ENCODE measurements around the gene P2RX5. TPM values are rescaled to one million over a fixed set of nuclear protein-coding genes. Genes with fewer than 3 reads are reported as not detected.
"Not testable (repeated sequence)": the region's sequence is repeated elsewhere in the genome, so short reads cannot be mapped to it uniquely, and the experiment has no call there.

Gene P2RX5
- polyA plus RNA-seq, 1 donor (not counting 4 experiments of a cell fraction or from before 2014, with no cell fraction given) = 0.43 TPM

DNA sequence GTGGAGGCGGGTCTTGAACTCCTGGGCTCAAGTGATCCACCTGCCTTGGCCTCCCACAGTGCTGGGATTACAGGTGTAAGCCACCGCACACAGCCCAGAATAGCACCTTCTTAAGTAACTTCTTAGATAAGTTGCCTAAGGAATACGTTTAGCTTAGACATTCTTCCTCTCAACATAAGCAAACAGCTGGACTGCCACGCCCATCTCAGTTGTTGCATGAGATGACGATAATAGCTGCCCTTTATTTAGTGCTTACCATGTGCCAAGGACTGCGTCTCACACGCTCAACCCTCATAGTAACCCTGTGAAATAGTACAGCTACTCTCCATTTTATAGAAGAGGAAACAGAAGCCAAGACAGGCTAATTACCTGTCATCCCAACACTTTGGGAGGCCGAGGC lies 39.6 kb upstream of the P2RX5 start:
- Histone ChIP-seq H3K4me1 (ENCODE audit: control insufficient read depth, extremely low read depth, insufficient read depth, low read length) (peaks cover 13% of the 10 kb centered on the region), H2AFZ (ENCODE audit: control insufficient read depth, low read length) (no peak overlapping the region), H3K4me3 (ENCODE audit: control insufficient read depth in 2 of 3, extremely low read depth in 1 of 3, insufficient read depth in 2 of 3, low read depth in 1 of 3, low read length in 3 of 3) (no peak overlapping the region), H3K27ac (ENCODE audit: control insufficient read depth, insufficient read depth, low read length) (no peak overlapping the region), H3K27me3 (ENCODE audit: control insufficient read depth, extremely low read depth, insufficient read depth, low read length) (no peaks in the 10 kb centered on the region), H3K79me2 (ENCODE audit: control insufficient read depth, insufficient read depth, low read length) (no peaks in the 10 kb centered on the region), H3K9me3 (ENCODE audit: control insufficient read depth, low read depth, low read length) (no peaks in the 10 kb centered on the region), H4K20me1 (ENCODE audit: control insufficient read depth, extremely low read depth, insufficient read depth, low read length) (no peaks in the 10 kb centered on the region), H3K36me3 (ENCODE audit: control insufficient read depth in 2 of 2, extremely low read depth in 1 of 2, insufficient read depth in 2 of 2, low read length in 2 of 2) (no peaks in the 10 kb centered on the region), H3K4me2 (ENCODE audit: control insufficient read depth, extremely low read depth, insufficient read depth, low read depth, low read length) (no peak overlapping the region), H3K9me1 (ENCODE audit: control insufficient read depth, extremely low read depth, insufficient read depth, low read length) (no peaks in the 10 kb centered on the region), H3K9ac (ENCODE audit: control insufficient read depth, extremely low read depth, insufficient read depth, low read length) (no peak overlapping the region)
- no peak for FAIRE-seq
- dilution Hi-C loops (cut with MboI; ENCODE audit: extremely low pct_ligation_motif_present, low sequenced_read_pairs) = no loop called here
- TF ChIP-seq, protein P1, sequence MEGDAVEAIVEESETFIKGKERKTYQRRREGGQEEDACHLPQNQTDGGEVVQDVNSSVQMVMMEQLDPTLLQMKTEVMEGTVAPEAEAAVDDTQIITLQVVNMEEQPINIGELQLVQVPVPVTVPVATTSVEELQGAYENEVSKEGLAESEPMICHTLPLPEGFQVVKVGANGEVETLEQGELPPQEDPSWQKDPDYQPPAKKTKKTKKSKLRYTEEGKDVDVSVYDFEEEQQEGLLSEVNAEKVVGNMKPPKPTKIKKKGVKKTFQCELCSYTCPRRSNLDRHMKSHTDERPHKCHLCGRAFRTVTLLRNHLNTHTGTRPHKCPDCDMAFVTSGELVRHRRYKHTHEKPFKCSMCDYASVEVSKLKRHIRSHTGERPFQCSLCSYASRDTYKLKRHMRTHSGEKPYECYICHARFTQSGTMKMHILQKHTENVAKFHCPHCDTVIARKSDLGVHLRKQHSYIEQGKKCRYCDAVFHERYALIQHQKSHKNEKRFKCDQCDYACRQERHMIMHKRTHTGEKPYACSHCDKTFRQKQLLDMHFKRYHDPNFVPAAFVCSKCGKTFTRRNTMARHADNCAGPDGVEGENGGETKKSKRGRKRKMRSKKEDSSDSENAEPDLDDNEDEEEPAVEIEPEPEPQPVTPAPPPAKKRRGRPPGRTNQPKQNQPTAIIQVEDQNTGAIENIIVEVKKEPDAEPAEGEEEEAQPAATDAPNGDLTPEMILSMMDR (optimal IDR thresholded peaks at IDR 0.05 in 1 of 3, IDR thresholded peaks at IDR 0.05 in 1 of 3, conservative IDR thresholded peaks at IDR 0.05 in 1 of 3; ENCODE audit: extremely low read depth in 1 of 3, insufficient read depth in 2 of 3, low read length in 3 of 3) = no peak
- TF ChIP-seq EZH2 (IDR thresholded peaks at IDR 0.05; ENCODE audit: low read length) = no peak
- no peak for DNase-seq (ENCODE audit: low read depth, low spot score)

DNA sequence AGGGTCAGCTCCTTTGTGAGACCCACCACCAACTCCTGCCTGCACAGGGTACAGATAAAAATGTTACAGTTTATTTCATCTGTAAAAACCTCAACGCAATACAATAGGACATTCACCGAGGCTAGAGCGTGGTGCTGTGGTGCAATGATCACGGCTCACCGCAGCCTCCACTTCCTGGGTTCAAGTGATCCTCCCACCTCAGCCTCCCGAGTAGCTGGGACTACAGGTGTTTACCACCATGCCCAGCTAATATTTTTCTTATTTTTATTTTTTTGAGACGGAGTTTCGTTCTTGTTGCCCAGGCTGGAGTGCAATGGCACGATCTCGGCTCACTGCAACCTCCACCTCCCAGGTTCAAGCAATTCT lies 38.9 kb upstream of the P2RX5 start:
- H3K9ac ChIP-seq (ENCODE audit: control insufficient read depth, extremely low read depth, insufficient read depth, low read length); H3K36me3 ChIP-seq (ENCODE audit: control insufficient read depth in 2 of 2, extremely low read depth in 1 of 2, insufficient read depth in 2 of 2, low read length in 2 of 2); H3K9me1 ChIP-seq (ENCODE audit: control insufficient read depth, extremely low read depth, insufficient read depth, low read length); H3K9me3 ChIP-seq (ENCODE audit: control insufficient read depth, low read depth, low read length); H3K27me3 ChIP-seq (ENCODE audit: control insufficient read depth, extremely low read depth, insufficient read depth, low read length); FAIRE-seq; H3K4me2 ChIP-seq (ENCODE audit: control insufficient read depth, extremely low read depth, insufficient read depth, low read depth, low read length); H3K79me2 ChIP-seq (ENCODE audit: control insufficient read depth, insufficient read depth, low read length); H2AFZ ChIP-seq (ENCODE audit: control insufficient read depth, low read length); H3K4me3 ChIP-seq (ENCODE audit: control insufficient read depth in 2 of 3, extremely low read depth in 1 of 3, insufficient read depth in 2 of 3, low read depth in 1 of 3, low read length in 3 of 3); dilution Hi-C loops (cut with MboI; ENCODE audit: extremely low pct_ligation_motif_present, low sequenced_read_pairs); H3K27ac ChIP-seq (ENCODE audit: control insufficient read depth, insufficient read depth, low read length); DNase-seq (ENCODE audit: low read depth, low spot score); H4K20me1 ChIP-seq (ENCODE audit: control insufficient read depth, extremely low read depth, insufficient read depth, low read length): not testable (repeated sequence)
- peaks cover 13% of the 10 kb centered on the region for H3K4me1 ChIP-seq (ENCODE audit: control insufficient read depth, extremely low read depth, insufficient read depth, low read length)

DNA sequence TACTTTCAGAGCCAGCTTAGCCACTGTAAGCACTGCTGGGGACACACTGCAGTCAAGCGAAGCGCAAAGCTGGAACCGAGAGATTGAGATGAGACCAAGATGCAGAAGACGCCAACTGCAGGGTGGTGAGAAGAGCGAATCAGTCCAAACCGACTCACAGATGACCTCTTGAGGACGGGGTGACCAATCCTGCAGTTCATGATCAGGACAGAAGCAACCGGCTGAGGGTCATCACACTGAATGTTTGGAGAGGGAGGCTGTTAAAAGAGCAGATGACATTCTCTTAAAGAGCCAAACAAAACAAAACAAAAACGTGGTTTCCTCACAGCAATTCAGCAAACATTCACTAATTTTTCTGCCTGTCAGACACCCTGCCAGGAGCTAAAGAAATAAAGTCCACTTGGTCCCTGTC lies 36.3 kb upstream of the P2RX5 start:
- no peak overlapping the region for H3K27ac ChIP-seq (ENCODE audit: control insufficient read depth, insufficient read depth, low read length)
- H3K4me2 ChIP-seq (ENCODE audit: control insufficient read depth, extremely low read depth, insufficient read depth, low read depth, low read length) = no peak overlapping the region
- H3K79me2 ChIP-seq (ENCODE audit: control insufficient read depth, insufficient read depth, low read length) = no peaks in the 10 kb centered on the region
- H3K4me1 ChIP-seq (ENCODE audit: control insufficient read depth, extremely low read depth, insufficient read depth, low read length) = no peaks in the 10 kb centered on the region
- TF ChIP-seq EZH2 (IDR thresholded peaks at IDR 0.05; ENCODE audit: low read length) = no peak
- TF ChIP-seq, protein P1 (optimal IDR thresholded peaks at IDR 0.05 in 1 of 3, IDR thresholded peaks at IDR 0.05 in 1 of 3, conservative IDR thresholded peaks at IDR 0.05 in 1 of 3; ENCODE audit: extremely low read depth in 1 of 3, insufficient read depth in 2 of 3, low read length in 3 of 3) = no peak
- dilution Hi-C loops (cut with MboI; ENCODE audit: extremely low pct_ligation_motif_present, low sequenced_read_pairs) = no loop called here
- H3K9me1 ChIP-seq (ENCODE audit: control insufficient read depth, extremely low read depth, insufficient read depth, low read length) = no peaks in the 10 kb centered on the region
- H2AFZ ChIP-seq (ENCODE audit: control insufficient read depth, low read length) = no peak overlapping the region
- no peak overlapping the region for H3K4me3 ChIP-seq (ENCODE audit: control insufficient read depth in 2 of 3, extremely low read depth in 1 of 3, insufficient read depth in 2 of 3, low read depth in 1 of 3, low read length in 3 of 3)
- no peaks in the 10 kb centered on the region for H3K9me3 ChIP-seq (ENCODE audit: control insufficient read depth, low read depth, low read length)
- no peak overlapping the region for H3K9ac ChIP-seq (ENCODE audit: control insufficient read depth, extremely low read depth, insufficient read depth, low read length)
- DNase-seq (ENCODE audit: low read depth, low spot score) (no peak), FAIRE-seq (no peak)
- no peaks in the 10 kb centered on the region for H4K20me1 ChIP-seq (ENCODE audit: control insufficient read depth, extremely low read depth, insufficient read depth, low read length)
- H3K36me3 ChIP-seq (ENCODE audit: control insufficient read depth in 2 of 2, extremely low read depth in 1 of 2, insufficient read depth in 2 of 2, low read length in 2 of 2) = peaks cover 0 to 5% of the 10 kb centered on the region in 2 experiments
- no peaks in the 10 kb centered on the region for H3K27me3 ChIP-seq (ENCODE audit: control insufficient read depth, extremely low read depth, insufficient read depth, low read length)

All from keratinocyte (primary cell).